Urinary bladder (tissue), 4 donors: ENCODE results near the gene C6orf52. TPM values are rescaled to one million over a fixed set of nuclear protein-coding genes. Genes with fewer than 3 reads are reported as not detected.
A peak's percentile ranks its signal among the peaks of the same experiment; 100 is the strongest.
"Not testable (repeated sequence)": the region's sequence is repeated elsewhere in the genome, so short reads cannot be mapped to it uniquely, and the experiment has no call there.

ENCODE experiments used
- DNase-seq: peaks from one replicate; pipeline ENCODE4 v3.0.0-alpha.2; 2015; ENCODE audit errors: extremely low spot score
- H3K27ac ChIP-seq: one replicate; pipeline ENCODE4 v1.5.1; 2013; ENCODE audit warnings: low read depth, mild to moderate bottlenecking, moderate library complexity
- H3K36me3 ChIP-seq: one replicate; pipeline ENCODE4 v1.6.1; 2013; ENCODE audit warnings: mild to moderate bottlenecking, moderate library complexity; ENCODE audit not compliant: insufficient read depth
- H3K4me1 ChIP-seq: one replicate; pipeline ENCODE4 v1.6.1; 2013; ENCODE audit warnings: mild to moderate bottlenecking, moderate library complexity; ENCODE audit not compliant: insufficient read depth
- H3K4me3 ChIP-seq: one replicate; pipeline ENCODE4 v1.5.1; 2013; ENCODE audit warnings: low read depth, low read length
- WGBS: extraction: QIAGEN DNeasy Blood & Tissue Kit; methylation state at CpG from one replicate; pipeline ENCODE4 v1.1.7; 2013; 5-methylcytosine and 5-hydroxymethylcytosine counted together
- polyA plus RNA-seq: library from polyadenylated mRNA; stranded (reverse); fragments of 200-250 nt; gene quantifications from one replicate; pipeline ENCODE4 v1.2.3, GENCODE V29; 2013
- total RNA-seq: library from RNA; depleted of rRNA; stranded (reverse); fragments of >200 nt; gene quantifications from one replicate; pipeline ENCODE4 v1.2.3, GENCODE V29; 2014
- donor health status: healthy with polysubstance abuse.
- donor health status: healthy.

Gene C6orf52
- total and polyA plus RNA-seq, 2 donors, result 0.57 TPM; not detected in 1

DNA sequence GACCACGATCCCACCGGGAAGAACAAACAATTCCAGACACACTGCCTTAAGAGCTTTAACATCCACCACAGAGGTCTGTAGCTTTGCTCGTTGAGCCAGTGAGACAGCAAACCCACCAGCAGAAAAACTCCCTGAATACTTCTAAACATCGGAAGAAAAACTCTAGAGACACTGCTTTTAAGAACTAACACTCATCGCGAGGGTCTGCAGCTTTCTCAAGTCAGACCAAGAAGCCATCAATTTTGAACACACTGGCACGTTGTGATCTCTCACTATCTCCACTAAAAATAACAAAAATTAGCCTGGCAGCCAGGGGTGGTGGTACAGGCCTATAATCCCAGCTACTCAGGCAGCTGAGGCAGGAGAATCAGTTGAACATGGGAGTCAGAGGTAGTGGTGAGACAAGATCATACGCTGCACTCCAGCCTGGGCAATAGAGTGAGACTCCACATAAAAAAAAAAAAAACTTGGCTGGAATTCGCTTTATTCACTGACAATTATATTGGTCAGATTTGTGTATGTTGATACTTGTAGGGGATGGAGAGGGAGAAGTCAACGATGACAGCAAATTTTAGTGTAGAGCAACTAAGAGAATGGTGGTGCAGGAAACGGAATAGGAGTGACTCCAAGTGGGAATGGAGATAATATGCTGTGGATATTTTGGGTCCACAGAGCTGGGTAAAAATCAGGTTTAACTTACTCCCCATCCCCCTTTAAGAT, 27.6 kb upstream of the C6orf52 start:
- no peaks in the 10 kb centered on the region for H3K4me1 ChIP-seq
- H3K4me3 ChIP-seq, result peak overlapping the region; percentile 65
- 73% methylated on average over 11 of the region's 11 CpGs for WGBS
- no peak for DNase-seq
- H3K27ac ChIP-seq, result peak overlapping the region; percentile 69
- H3K36me3 ChIP-seq, result no peaks in the 10 kb centered on the region

- not testable (repeated sequence) for H3K4me1 ChIP-seq, DNase-seq, H3K36me3 ChIP-seq
- H3K27ac ChIP-seq, result peak overlapping the region; percentile 78
- H3K4me3 ChIP-seq, result peak overlapping the region; percentile 55
- 78% methylated on average over 17 of the region's 17 CpGs for WGBS
Observed at GRCh38 chr6:10720960-10721849, 26.8 kb upstream of the C6orf52 start.

- 30% methylated on average over 49 of the region's 49 CpGs for WGBS
- peak overlapping the region; percentile 55 for H3K4me3 ChIP-seq
- peak overlapping the region; percentile 78 for H3K27ac ChIP-seq
- no peak for DNase-seq
- no peaks in the 10 kb centered on the region for H3K36me3 ChIP-seq
- H3K4me1 ChIP-seq, result no peaks in the 10 kb centered on the region
Observed at GRCh38 chr6:10720265-10720959, 26.0 kb upstream of the C6orf52 start.

DNA sequence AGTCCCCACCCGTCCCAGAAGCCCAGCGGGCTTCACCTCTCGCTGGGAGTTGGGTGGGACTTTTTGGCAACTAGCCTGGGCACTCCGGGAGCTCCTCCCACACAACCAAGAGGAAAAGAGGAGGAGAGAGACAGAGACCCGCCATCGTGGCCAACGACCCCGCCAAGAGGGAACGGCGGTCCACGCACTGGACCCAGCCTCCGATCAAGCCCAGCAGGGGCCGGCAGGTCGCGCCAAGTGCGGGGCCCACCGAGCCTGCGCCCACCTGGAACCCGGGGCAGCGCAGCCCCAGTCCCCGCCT, 25.5 kb upstream of the C6orf52 start:
- Histone ChIP-seq H3K4me3 (peak overlapping the region; percentile 55), H3K4me1 (no peaks in the 10 kb centered on the region), H3K27ac (peak overlapping the region; percentile 78), H3K36me3 (no peaks in the 10 kb centered on the region)
- no peak for DNase-seq
- 27% methylated on average over 21 of the region's 21 CpGs for WGBS

- Histone ChIP-seq H3K4me1 (no peaks in the 10 kb centered on the region), H3K4me3 (no peak overlapping the region)
- WGBS, result 66% methylated on average over 8 of the region's 8 CpGs
Observed at GRCh38 chr6:10719296-10719963, 25.0 kb upstream of the C6orf52 start.

DNA sequence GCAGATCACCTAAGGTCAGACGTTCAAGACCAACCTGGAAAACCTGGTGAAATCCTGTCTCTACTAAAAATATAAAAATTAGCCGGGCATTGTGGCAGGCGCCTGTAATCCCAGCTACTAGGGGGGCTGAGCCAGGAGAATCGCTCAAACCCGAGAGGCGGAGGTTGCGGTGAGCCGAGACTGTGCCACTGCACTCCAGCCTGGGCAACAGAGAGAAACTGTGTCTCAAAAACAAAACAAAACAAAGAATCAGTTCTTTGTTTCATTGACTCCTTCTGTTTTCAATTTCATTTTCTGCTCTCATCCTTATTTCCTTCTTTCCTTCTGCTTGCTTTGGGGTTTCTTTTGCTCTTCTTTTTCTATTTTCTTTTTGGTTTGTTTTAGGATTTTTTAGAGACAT, 19.5 kb upstream of the C6orf52 start:
- no peak overlapping the region for H3K27ac ChIP-seq
- H3K4me1 ChIP-seq, result no peaks in the 10 kb centered on the region
- no peak overlapping the region for H3K4me3 ChIP-seq
- 84% methylated on average over 8 of the region's 8 CpGs for WGBS
- DNase-seq, result no peak
- peaks cover 5% of the 10 kb centered on the region for H3K36me3 ChIP-seq

More at GRCh38 chr6:10719296-10719963, 25.0 kb upstream of the C6orf52 start:
- Histone ChIP-seq H3K27ac (no peak overlapping the region), H3K36me3 (no peaks in the 10 kb centered on the region)
- DNase-seq, result no peak

GRCh38 chr6:10696655-10697054, 2.2 kb upstream of the C6orf52 start:
- no peak overlapping the region for H3K27ac ChIP-seq
- no peaks in the 10 kb centered on the region for H3K4me1 ChIP-seq
- no peaks in the 10 kb centered on the region for H3K36me3 ChIP-seq
- no peak overlapping the region for H3K4me3 ChIP-seq
- DNase-seq, result no peak
- 97% methylated on average over 4 of the region's 4 CpGs for WGBS

GRCh38 chr6:10695086-10695657, 756 bp upstream of the C6orf52 start:
- Histone ChIP-seq H3K4me1 (no peaks in the 10 kb centered on the region), H3K4me3 (peak overlapping the region; percentile 88), H3K36me3 (no peaks in the 10 kb centered on the region), H3K27ac (no peak overlapping the region)
- under 1% methylated on average over 17 of the region's 17 CpGs for WGBS
- DNase-seq, result no peak

DNA sequence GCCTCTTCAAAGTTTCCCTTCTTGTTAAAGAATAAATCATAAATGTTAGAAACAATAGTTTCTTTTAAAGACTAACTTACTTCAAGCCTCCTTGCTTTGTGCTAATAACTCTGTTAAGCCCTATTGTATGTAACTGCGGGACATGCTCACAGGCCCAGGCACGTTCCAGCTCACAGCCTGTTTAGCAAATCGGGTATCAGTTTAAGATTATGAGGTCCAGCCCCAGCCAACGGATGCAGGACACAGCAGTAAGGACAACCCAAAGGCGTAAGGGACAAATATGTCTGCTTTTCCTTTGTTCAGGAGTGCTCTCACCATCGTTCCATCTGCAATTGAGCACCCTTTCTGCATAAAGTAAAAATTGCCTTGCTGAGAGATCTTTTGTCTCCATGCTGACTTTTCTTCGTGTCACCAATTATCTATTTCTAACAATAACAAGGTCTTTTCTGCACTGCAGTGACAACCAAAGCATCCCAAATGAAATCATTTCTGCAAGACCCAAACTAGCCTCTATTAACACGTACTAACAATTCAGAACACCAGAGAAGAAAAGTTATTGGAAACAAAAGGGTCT, 1.4 kb downstream of the C6orf52 start:
- H3K36me3 ChIP-seq, result no peaks in the 10 kb centered on the region
- no peak overlapping the region for H3K27ac ChIP-seq
- no peak overlapping the region for H3K4me3 ChIP-seq
- no peaks in the 10 kb centered on the region for H3K4me1 ChIP-seq
- 88% methylated on average over 8 of the region's 8 CpGs for WGBS
- no peak for DNase-seq

DNA sequence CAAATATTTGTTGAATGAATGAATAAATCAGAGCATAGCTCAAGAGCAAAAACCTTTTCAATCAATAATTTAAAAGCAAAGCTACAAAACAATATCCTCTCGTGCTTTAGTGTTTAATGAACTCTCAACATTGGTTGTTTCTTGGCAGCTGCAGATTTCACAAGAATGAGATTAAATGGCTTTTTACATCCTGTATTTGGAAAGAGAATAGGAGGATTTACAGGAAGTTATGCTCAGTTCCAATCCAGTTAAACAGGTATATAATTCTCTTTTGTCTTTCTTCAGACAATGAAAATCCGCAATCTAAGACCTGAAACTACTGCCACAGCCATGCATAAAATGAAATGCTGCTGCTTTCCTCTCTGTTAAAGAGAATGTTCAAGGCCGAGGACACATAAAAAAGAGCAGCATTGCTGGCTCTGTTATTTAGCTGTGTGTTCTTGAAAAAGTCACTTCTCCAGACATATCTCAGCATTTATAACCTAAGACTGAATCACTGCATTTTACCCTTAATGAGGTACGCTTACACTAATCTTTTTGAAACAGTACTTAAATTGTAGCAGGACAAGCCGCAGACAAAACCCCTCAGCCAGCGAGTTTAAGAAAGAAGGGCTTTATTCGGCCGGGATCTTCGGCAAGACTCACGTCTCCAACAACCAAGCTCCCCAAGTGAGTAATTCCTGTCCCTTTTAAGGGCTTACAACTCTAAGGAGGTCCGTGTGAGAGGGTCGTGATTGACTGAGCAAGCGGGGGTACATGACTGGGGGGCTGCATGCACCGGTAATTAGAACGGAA, 3.6 kb downstream of the C6orf52 start:
- H3K36me3 ChIP-seq, result no peaks in the 10 kb centered on the region
- DNase-seq, result no peak
- WGBS, result 37% methylated on average over 15 of the region's 15 CpGs

GRCh38 chr6:10687582-10687981, 6.8 kb downstream of the C6orf52 start:
- no peak for DNase-seq
- Histone ChIP-seq H3K36me3 (no peaks in the 10 kb centered on the region), H3K4me1 (no peaks in the 10 kb centered on the region), H3K27ac (no peak overlapping the region), H3K4me3 (no peak overlapping the region)
- 39% methylated on average over 6 of the region's 6 CpGs for WGBS

More for the DNA sequence above, 3.6 kb downstream of the C6orf52 start:
- Histone ChIP-seq H3K4me1 (no peaks in the 10 kb centered on the region), H3K4me3 (no peak overlapping the region), H3K27ac (no peak overlapping the region)

DNA sequence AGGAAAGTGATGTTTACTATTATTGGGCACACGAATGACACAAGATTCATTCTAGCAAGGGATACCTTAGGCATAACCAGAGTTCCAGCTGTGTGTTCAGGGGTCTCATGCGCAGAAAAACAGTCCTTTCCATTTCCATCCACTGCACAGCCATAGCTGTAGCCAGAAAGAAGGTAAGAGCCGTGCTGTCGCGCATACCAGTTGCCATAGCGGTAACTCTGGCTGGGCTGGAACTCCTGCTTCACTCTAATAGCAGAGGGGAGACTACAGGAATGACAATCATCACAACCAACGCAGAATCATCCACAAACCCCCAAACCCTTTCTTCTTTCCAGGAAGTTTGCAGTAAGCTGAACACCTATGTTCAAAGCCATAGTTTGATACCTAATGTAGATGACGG, 7.5 kb downstream of the C6orf52 start:
- Histone ChIP-seq H3K36me3 (no peaks in the 10 kb centered on the region), H3K4me1 (no peaks in the 10 kb centered on the region), H3K27ac (no peak overlapping the region), H3K4me3 (no peak overlapping the region)
- 80% methylated on average over 8 of the region's 8 CpGs for WGBS
- DNase-seq, result no peak
